T47D (cell line): ENCODE results near the gene GAA.

Experiments
- DNase-seq, 2 experiments: peaks; one replicate each; pipeline versions ENCODE4 v3.0.0 to v3.0.0-alpha.2; 2011 to 2012; ENCODE audit warnings: low read depth in 1 of 2, low spot score in 1 of 2
- JUND ChIP-seq: IDR thresholded peaks from 2 replicates; pipeline ENCODE4 v1.6.1; 2012; ENCODE audit warnings: low read depth
- in situ Hi-C: cut with HindIII; loops from 2 replicates; pipeline ENCODE4 v1.10.0; 2016; ENCODE audit warnings: low sequenced_read_pairs, low pct_unique_long_range_greater_than_20kb

The GAA gene

DNA sequence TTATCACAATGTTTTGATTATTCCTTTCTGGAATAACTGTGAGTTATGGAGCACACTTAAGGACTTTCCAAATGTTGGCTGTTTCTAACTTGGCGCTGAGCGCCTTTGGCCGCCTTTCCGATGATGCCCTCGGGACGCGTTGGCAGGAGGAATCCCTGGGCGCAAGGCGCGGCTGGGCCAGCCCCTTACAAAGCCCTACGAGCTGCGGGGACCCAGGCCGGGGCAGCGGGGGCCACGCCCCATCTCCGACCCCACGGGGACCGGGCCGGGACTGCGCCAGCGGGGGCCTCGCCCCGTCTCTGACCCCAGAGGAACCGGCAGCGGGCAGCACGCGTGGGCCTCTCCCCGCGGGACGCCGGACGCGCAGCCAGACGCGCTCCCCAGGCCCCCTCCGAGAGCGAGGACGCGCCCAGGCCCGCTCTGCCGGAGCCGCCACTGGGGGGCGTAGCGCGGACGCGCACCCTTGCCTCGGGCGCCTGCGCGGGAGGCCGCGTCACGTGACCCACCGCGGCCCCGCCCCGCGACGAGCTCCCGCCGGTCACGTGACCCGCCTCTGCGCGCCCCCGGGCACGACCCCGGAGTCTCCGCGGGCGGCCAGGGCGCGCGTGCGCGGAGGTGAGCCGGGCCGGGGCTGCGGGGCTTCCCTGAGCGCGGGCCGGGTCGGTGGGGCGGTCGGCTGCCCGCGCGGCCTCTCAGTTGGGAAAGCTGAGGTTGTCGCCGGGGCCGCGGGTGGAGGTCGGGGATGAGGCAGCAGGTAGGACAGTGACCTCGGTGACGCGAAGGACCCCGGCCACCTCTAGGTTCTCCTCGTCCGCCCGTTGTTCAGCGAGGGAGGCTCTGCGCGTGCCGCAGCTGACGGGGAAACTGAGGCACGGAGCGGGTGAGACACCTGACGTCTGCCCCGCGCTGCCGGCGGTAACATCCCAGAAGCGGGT is at the start of gene GAA:
GAA (plus strand) TSS at position 571 of the 935 bp plus-strand sequence. CDS start 3,006 bp downstream, outside the sequence.
- TF ChIP-seq JUND = no peak
- in situ Hi-C loops = no loop called here
- peak; percentile 87 to 97 for DNase-seq

GRCh38 chr17:80051681-80052080 is 49.7 kb upstream of the GAA start:
- TF ChIP-seq JUND = no peak
- in situ Hi-C loops = no loop called here
- no peak for DNase-seq

GRCh38 chr17:80053102-80053501 is 48.3 kb upstream of the GAA start:
- no peak for DNase-seq
- in situ Hi-C loops = no loop called here
- no peak for TF ChIP-seq JUND

DNA sequence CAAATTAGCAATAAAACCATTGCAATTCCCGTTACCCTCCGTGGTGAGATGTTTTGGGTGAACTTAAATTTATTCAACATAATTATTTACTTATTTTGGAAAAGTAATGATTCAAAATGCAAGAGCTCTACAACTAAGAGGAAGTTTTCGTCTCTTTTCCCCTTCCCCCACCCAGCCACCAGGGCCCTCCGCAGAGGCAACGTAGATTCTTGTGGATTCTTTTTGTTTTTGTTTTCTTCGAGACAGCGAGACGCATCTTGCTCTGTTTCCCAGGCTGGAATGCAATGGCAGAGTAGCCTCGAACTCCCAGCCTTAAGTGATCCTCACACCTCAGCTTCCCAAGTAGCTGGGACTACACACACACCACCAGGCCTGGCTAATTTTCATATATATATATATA is 45.8 kb upstream of the GAA start:
- DNase-seq = no peak
- TF ChIP-seq JUND = no peak
- in situ Hi-C loops = no loop called here

GRCh38 chr17:80058311-80058955 is 42.9 kb upstream of the GAA start:
- in situ Hi-C loops = no loop called here
- no peak for TF ChIP-seq JUND
- no peak for DNase-seq

DNA sequence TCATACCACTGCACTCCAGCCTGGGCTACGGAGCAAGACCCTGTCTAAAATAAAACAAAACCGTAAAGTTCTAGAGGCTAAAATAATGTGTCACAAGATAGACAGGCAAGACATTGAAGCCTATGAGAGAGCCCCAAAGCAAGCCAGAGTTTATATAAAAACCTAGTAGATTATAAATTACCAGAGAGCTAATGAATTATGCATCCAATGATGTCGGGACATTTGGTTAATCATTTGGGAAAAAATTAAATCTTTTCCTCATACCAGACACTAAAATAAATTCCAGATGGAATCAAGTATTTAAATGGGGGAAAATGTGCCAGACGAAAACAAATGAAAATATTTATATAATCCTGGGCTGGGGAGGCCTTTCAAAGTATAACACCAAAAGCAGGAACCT is 40.7 kb upstream of the GAA start:
- in situ Hi-C loops = no loop called here
- no peak for DNase-seq
- TF ChIP-seq JUND = no peak

GRCh38 chr17:80061421-80061820 is 40.0 kb upstream of the GAA start:
- in situ Hi-C loops = no loop called here
- no peak for TF ChIP-seq JUND
- DNase-seq = no peak

- TF ChIP-seq JUND = no peak
- in situ Hi-C loops = no loop called here
- DNase-seq = peak in 1 of 2 experiments; percentile 37
Measured at GRCh38 chr17:80063830-80064585, 37.4 kb upstream of the GAA start.

- in situ Hi-C loops = no loop called here
- TF ChIP-seq JUND = no peak
- DNase-seq = no peak
Measured at GRCh38 chr17:80064696-80065095, 36.7 kb upstream of the GAA start.

DNA sequence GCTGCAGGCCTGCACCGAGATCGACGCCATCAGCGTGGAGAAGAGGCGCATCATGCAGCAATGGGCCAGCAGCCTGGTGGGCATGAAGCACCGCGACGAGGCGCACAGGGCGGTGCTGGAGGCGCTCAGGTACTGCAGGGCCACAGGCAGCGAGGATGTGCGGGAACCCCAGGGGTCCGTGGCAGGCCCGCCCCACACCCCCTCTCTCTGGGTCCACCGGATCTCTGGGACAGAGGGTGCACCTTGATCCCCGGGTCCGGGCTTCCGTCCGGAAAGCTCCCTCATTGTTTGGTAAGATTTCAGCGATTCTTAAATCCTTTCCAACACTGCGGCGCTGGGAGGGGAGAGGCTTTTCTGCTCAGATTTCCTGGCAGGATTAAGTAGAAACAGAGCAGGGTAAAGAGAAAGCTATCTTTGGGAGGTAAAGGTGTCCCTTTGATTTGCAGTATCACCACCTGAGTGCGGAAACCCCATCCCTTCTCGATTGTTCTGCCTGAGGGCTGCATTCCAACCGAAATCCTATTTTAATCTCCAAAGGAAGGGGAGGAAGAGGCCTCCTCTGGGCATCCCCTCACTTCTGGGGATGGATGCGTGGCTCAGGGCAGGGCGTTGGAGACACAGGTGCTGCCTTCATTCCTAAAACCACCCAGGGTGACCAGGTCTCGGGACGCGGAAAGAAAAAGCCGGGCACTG is 35.8 kb upstream of the GAA start:
- DNase-seq = no peak
- no peak for TF ChIP-seq JUND
- in situ Hi-C loops = no loop called here

DNA sequence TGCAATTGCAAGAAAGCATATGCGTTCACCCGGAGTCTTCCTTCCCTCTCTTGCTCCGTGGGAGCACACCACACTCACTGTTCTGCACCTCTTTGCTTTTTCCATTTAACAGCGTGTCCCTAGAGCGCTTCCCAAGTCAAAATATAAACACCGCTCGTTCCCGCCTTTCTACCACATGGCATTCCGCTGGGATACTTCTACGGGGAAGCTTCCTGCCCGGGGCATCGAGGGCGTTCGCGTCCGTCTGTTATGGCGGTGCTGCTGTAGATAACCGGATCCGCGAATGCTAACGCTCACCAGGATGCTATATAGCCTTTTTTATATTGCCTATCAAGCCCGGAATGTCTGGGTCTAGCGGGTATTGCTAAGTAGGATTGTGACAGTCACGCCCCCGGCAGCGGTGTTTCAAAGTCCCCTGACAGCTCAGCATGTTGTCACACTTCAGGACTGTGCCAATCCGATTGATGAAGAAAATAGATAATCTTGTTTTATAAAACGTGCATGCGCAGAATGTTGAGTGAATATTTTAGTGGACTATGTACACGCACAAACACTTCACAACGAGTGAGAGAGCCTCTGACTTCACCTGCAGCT is 33.9 kb upstream of the GAA start:
- TF ChIP-seq JUND = no peak
- in situ Hi-C loops = no loop called here
- DNase-seq = no peak
